ENCODE measurements around the gene AMN. TPM values are rescaled to one million over a fixed set of nuclear protein-coding genes. Genes with fewer than 3 reads are reported as not detected.

AMN gene
- total RNA-seq, 1 donor from 2014 or later, result 0.23 TPM

DNA sequence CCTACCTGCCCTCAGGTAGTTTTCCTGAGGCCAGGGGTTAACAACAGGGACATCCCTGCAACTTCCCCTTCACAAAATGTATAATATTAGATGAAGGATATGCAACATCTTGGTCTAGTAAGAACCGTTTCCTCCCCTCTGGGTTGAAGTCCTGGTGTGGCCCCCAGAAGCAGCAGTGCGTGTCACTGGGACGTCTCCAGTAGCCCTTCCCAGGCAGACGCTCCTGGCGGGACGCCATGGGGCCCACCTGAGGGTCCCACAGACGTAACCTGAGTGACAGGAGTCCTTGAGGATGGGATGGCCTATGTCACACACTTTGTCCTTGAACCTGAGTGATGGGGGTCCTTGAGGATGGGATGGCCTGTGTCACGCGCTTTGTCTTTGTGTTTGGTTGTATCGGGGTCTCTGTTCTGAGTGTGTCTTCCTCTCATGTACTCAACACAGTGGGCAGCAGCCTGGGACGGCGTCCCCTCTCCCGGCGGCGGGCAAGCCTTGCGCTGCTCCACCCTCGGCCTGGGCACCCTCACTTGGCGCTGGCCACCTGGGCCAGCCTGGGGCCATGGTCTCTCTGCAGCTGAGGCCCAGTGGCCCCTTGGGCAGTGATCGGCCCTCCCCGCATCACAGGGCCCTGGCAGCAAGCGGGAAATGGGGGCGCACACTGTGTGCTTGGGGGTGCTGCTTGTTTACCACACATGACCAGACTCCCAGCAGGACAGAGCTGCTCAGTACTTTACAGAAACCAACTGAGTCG is 14.3 kb upstream of the AMN start:
- Mint-ChIP-seq H3K4me1 (no peaks in the 10 kb centered on the region), H3K4me3 (no peak overlapping the region), H3K9me3 (no peaks in the 10 kb centered on the region), H3K27ac (ENCODE audit: unreplicated experiment) (no peak overlapping the region), H3K36me3 (ENCODE audit: low read depth) (peaks cover 26% of the 10 kb centered on the region), H3K27me3 (ENCODE audit: low read depth) (no peaks in the 10 kb centered on the region)
- TF ChIP-seq CTCF (conservative IDR thresholded peaks at IDR 0.05), result no peak
- DNase-seq (ENCODE audit: low read depth, low spot score), result no peak

- Mint-ChIP-seq H3K27me3 (ENCODE audit: low read depth) (no peaks in the 10 kb centered on the region), H3K4me1 (no peaks in the 10 kb centered on the region), H3K27ac (ENCODE audit: unreplicated experiment) (peak overlapping the region; percentile 95), H3K9me3 (no peaks in the 10 kb centered on the region), H3K36me3 (ENCODE audit: low read depth) (peaks cover 22% of the 10 kb centered on the region), H3K4me3 (no peak overlapping the region)
- TF ChIP-seq CTCF (conservative IDR thresholded peaks at IDR 0.05), result no peak
- DNase-seq (ENCODE audit: low read depth, low spot score), result no peak
Observed at GRCh38 chr14:102908766-102909455, 13.6 kb upstream of the AMN start.

DNA sequence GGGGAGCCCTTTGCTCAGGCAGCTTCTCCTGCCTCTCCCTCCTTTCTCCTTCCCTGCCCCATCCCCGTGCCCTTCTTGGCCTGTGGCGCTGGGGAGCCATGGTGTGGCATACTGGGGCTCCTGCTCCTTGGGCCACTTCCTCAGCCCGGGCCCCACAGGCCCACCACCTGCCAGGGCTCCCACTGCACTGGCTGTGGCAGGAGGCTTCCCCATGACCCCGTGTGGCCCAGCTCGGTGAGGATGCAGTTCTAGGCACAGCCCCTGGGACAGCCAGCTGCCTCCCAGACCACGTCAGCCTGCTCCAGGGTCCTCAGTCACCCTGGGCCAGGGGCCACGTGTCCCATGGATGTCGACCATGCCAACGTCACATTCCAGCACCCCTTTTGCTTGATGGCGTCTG is 13.0 kb upstream of the AMN start:
- Mint-ChIP-seq H3K27ac (ENCODE audit: unreplicated experiment) (no peak overlapping the region), H3K27me3 (ENCODE audit: low read depth) (no peaks in the 10 kb centered on the region), H3K9me3 (no peaks in the 10 kb centered on the region), H3K4me1 (no peaks in the 10 kb centered on the region), H3K4me3 (no peak overlapping the region), H3K36me3 (ENCODE audit: low read depth) (peaks cover 22% of the 10 kb centered on the region)
- no peak for DNase-seq (ENCODE audit: low read depth, low spot score)
- TF ChIP-seq CTCF (conservative IDR thresholded peaks at IDR 0.05), result no peak

DNA sequence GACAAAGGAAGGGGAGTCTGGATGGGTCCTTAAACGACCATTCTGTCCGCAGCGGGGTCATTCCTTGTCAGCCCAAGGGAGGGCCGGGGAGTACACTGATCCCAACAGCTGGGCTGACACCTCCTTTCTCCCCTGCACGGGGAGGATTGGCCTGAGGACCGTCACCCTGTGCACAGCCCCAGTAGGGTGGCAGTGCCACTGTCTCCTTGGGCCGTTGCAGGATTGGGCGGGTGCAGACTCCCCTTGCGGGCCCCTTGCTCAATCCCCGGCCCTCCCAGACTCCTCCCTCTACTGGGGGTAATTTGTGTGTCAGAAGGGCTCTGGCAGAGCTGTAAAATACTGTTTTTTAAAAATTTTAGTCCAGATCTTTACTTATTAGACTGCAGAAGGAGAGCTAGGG is 12.6 kb upstream of the AMN start:
- no peak for TF ChIP-seq CTCF (conservative IDR thresholded peaks at IDR 0.05)
- H3K4me3 Mint-ChIP-seq, result no peak overlapping the region
- H3K27ac Mint-ChIP-seq (ENCODE audit: unreplicated experiment), result no peak overlapping the region
- H3K36me3 Mint-ChIP-seq (ENCODE audit: low read depth), result peaks cover 22% of the 10 kb centered on the region
- no peaks in the 10 kb centered on the region for H3K9me3 Mint-ChIP-seq
- no peak for DNase-seq (ENCODE audit: low read depth, low spot score)
- H3K4me1 Mint-ChIP-seq, result no peaks in the 10 kb centered on the region
- no peaks in the 10 kb centered on the region for H3K27me3 Mint-ChIP-seq (ENCODE audit: low read depth)

- no peaks in the 10 kb centered on the region for H3K4me1 Mint-ChIP-seq
- H3K4me3 Mint-ChIP-seq, result no peak overlapping the region
- no peaks in the 10 kb centered on the region for H3K9me3 Mint-ChIP-seq
- DNase-seq (ENCODE audit: low read depth, low spot score), result no peak
- no peaks in the 10 kb centered on the region for H3K27me3 Mint-ChIP-seq (ENCODE audit: low read depth)
- no peak for TF ChIP-seq CTCF (conservative IDR thresholded peaks at IDR 0.05)
- peak overlapping the region; percentile 71 for H3K27ac Mint-ChIP-seq (ENCODE audit: unreplicated experiment)
- H3K36me3 Mint-ChIP-seq (ENCODE audit: low read depth), result peaks cover 17% of the 10 kb centered on the region
Observed at GRCh38 chr14:102910442-102910841, 12.0 kb upstream of the AMN start.
